BJ (cell line): ENCODE measurements around the gene CTDSPL. TPM values are rescaled to one million over a fixed set of nuclear protein-coding genes. Genes with fewer than 3 reads are reported as not detected.
A peak's percentile ranks its signal among the peaks of the same experiment; 100 is the strongest.

Experiments
- CTCF ChIA-PET: fragments of 350-600 bp; formaldehyde crosslinking; extraction: SDS; loops from one replicate; lab custom pipeline; 2021; ENCODE audit warnings: antibody characterized with exemption, inconsistent platforms; lab: Yijun Ruan, JAX
- POLR2A ChIA-PET: fragments of 300-600 bp; sonication (Branson Sonifier 250); formaldehyde crosslinking; extraction: SDS; loops from one replicate; lab custom pipeline; 2021; ENCODE audit warnings: antibody characterized with exemption; lab: Charles Lee
- DNase-seq: peaks from one replicate; pipeline ENCODE4 v3.0.0-alpha.2; 2011; ENCODE audit warnings: low read depth
- H3K27me3 ChIP-seq: 2 replicates; pipeline ENCODE4 v1.6.0; 2011; ENCODE audit warnings: low read length; ENCODE audit not compliant: control insufficient read depth, insufficient read depth
- H3K36me3 ChIP-seq: 2 replicates; pipeline ENCODE4 v1.5.1; 2011; ENCODE audit warnings: low read length; ENCODE audit not compliant: control insufficient read depth, insufficient read depth
- H3K4me3 ChIP-seq: 2 replicates; pipeline ENCODE4 v1.5.1; 2011; ENCODE audit warnings: low read depth, mild to moderate bottlenecking, control low read depth, low read length
- polyA plus RNA-seq: library from polyadenylated mRNA; depleted of rRNA; stranded (reverse); fragments of >200 nt; gene quantifications from 2 replicates; pipeline ENCODE4 v1.2.3, GENCODE V29; 2011
- TF ChIP-seq, protein P1 (sequence below): IDR thresholded peaks from 2 replicates; pipeline ENCODE4 v1.5.1; 2011; ENCODE audit warnings: low read depth, mild to moderate bottlenecking, control low read depth, inconsistent platforms, low read length, moderate library complexity; ENCODE audit not compliant: insufficient read depth

The CTDSPL gene
- polyA plus RNA-seq, 1 experiment, result 45.2 TPM

GRCh38 chr3:37999836-38000235 lies 138.2 kb downstream of the CTDSPL start:
- no peak overlapping the region for H3K4me3 ChIP-seq
- ChIA-PET POLR2A (no interaction called here), CTCF (no interaction called here)
- H3K27me3 ChIP-seq, result no peaks in the 10 kb centered on the region
- peaks cover 3% of the 10 kb centered on the region for H3K36me3 ChIP-seq
- no peak for DNase-seq
- TF ChIP-seq, protein P1, sequence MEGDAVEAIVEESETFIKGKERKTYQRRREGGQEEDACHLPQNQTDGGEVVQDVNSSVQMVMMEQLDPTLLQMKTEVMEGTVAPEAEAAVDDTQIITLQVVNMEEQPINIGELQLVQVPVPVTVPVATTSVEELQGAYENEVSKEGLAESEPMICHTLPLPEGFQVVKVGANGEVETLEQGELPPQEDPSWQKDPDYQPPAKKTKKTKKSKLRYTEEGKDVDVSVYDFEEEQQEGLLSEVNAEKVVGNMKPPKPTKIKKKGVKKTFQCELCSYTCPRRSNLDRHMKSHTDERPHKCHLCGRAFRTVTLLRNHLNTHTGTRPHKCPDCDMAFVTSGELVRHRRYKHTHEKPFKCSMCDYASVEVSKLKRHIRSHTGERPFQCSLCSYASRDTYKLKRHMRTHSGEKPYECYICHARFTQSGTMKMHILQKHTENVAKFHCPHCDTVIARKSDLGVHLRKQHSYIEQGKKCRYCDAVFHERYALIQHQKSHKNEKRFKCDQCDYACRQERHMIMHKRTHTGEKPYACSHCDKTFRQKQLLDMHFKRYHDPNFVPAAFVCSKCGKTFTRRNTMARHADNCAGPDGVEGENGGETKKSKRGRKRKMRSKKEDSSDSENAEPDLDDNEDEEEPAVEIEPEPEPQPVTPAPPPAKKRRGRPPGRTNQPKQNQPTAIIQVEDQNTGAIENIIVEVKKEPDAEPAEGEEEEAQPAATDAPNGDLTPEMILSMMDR, result no peak

DNA sequence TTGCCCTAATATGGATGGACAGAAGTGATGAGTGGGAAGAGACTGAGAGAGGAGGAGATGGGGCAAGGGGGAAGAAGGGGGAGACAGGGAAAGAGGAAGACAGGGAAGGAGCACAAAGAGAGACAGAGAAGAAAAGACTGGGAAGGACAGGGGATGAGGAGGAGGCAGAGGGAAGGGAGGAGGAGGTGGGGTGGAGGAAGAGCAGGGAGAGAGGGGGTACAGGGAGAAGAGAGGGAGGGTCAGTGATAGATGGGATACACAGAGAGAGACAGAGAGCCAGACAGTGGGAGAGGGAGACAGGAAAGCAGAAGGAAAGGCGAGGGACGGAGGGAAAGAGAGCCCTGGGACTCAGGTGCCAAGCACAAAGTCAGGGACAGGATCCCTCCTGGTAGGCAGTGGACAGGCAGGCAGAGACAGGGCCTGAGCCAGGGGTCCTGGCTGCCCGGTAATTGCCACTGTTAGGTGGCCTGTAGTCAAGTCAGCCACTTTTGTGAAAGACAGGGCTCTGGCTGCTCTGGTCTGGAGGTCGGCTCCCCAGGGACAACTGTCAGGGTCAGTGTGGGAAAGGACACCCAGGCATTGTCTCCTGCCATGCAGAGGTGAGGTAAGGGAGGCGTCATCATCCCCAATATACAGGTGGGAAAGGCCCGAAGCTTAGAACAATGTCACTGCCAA lies 138.7 kb downstream of the CTDSPL start:
- Histone ChIP-seq H3K36me3 (peaks cover 3% of the 10 kb centered on the region), H3K4me3 (no peak overlapping the region), H3K27me3 (no peaks in the 10 kb centered on the region)
- POLR2A ChIA-PET, result no interaction called here
- DNase-seq, result no peak
- TF ChIP-seq, protein P1, result no peak
- CTCF ChIA-PET, result interaction anchor here (1.6 to 5.6 kb wide), 2 partner anchors 25 to 147 kb away, joined by 7 to 66 read pairs; no protein-coding TSS in a partner anchor

DNA sequence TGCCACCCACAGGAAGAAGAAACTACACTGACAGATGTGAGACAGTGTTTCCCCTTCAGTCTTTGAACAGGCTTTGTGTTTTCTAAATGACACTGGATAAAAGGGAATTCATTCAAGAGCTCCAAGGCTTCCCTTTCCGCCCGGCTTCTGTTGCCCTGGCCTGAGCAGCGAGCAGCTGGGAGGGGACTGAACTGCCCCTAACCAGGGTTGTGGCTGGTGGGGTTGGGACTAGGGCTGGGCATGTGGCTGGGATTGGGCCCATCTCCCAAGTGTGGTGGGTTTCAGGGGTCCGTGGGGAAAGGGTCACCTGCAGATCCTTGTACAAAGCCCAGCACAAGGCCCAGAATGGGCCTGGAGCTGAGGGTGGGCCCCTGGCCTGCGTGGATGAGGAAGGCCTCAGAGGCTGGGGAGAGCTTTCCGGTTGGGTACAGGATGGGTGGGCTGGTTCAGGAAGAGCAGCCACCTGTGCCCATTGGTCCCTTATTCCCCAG lies 139.3 kb downstream of the CTDSPL start:
- CTCF ChIA-PET, result interaction anchor here (1.6 to 5.6 kb wide), 2 partner anchors 26 to 147 kb away, joined by 7 to 66 read pairs; no protein-coding TSS in a partner anchor

GRCh38 chr3:38001456-38002081 lies 139.9 kb downstream of the CTDSPL start:
- DNase-seq, result no peak
- ChIA-PET CTCF (interaction anchor here (1.6 to 5.6 kb wide), 2 partner anchors 27 to 148 kb away, joined by 7 to 66 read pairs; no protein-coding TSS in a partner anchor), POLR2A (no interaction called here)
- Histone ChIP-seq H3K36me3 (peaks cover 6% of the 10 kb centered on the region), H3K4me3 (no peak overlapping the region), H3K27me3 (no peaks in the 10 kb centered on the region)
- TF ChIP-seq, protein P1, result peak; percentile 22; the same call in 1 of the 2 replicates

More for the DNA sequence above, 139.3 kb downstream of the CTDSPL start:
- no peaks in the 10 kb centered on the region for H3K27me3 ChIP-seq
- peaks cover 6% of the 10 kb centered on the region for H3K36me3 ChIP-seq
- DNase-seq, result no peak
- TF ChIP-seq, protein P1, result no peak
- POLR2A ChIA-PET, result no interaction called here
- no peak overlapping the region for H3K4me3 ChIP-seq

DNA sequence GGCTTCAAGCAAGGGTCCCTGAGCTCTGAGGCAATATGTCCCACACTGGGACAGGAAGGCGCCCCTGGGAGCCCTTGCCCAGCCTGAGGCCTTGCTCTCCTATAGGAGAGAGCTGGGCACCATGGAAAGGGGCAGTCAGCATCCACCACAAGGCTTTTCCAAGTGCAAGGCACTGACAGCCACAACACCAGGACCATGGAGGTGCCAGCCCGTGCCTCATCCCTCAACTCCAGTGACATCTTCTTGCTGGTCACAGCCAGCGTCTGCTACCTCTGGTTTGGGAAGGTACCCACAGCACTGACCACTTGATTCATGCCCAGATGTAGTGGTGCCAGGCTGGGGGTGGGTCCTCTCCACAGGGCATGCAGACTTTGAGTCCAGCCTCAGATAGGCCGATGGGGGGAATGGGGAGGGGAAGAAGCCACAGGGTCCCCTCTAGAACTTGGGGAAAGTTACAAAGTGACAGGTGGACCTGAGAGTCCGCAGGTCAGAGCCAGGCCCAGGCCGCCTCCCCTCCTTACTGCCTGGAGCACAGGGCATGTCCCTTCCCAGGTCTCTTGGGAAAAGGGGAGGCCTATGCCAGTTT lies 140.7 kb downstream of the CTDSPL start:
- CTCF ChIA-PET, result interaction anchor here (1.6 to 5.6 kb wide), 2 partner anchors 27 to 149 kb away, joined by 7 to 66 read pairs; no protein-coding TSS in a partner anchor
- no peak for DNase-seq
- TF ChIP-seq, protein P1, result no peak
- H3K36me3 ChIP-seq, result peaks cover 6% of the 10 kb centered on the region
- no peak overlapping the region for H3K4me3 ChIP-seq
- H3K27me3 ChIP-seq, result no peaks in the 10 kb centered on the region
- POLR2A ChIA-PET, result no interaction called here
